ENCODE results near the gene SETD1B.
A peak's percentile ranks its signal among the peaks of the same experiment; 100 is the strongest.
"Not testable (repeated sequence)": the region's sequence is repeated elsewhere in the genome, so short reads cannot be mapped to it uniquely, and the experiment has no call there.

The SETD1B gene

DNA sequence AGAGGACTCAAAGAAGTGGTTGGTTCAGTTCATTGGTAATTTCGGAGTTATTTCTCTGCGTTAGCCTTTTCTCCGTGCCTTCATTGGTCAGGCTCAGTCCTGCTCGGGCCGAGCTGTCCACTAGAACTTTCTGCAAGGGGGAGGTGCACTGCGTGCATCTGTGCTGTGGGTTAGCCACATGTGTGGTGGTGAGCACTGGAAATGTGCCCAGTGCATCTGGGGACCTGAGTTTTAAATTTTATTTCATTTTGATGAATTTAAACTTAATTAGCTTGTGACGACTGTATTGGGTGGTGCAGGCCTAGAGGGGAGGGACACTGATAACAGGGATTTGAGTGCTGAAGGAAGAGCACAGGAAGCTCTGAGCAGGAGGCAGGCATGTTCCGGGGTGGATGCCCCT, 24.5 kb downstream of the SETD1B start:
- DNase-seq, result no peak

DNA sequence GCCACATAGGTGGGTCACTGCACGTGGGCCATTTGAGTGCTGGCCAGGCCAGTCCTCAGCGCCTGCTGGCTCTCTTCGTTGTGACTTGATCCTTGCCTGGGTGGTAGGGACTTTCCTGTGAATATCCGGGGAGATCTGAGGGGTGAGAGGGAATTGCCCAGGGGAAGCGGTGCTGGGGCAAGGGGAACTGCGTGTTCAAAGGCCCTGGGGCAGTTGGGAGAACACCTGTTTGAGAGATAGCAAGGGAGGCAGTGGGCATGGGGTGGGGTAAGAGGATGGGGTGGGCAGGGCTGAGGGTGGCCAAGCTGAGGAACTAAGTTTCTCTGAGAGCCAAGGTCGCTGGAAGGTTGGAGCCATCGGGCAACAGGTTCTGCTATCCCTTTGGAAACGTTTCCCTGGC, 25.0 kb downstream of the SETD1B start:
- DNase-seq, result no peak

DNA sequence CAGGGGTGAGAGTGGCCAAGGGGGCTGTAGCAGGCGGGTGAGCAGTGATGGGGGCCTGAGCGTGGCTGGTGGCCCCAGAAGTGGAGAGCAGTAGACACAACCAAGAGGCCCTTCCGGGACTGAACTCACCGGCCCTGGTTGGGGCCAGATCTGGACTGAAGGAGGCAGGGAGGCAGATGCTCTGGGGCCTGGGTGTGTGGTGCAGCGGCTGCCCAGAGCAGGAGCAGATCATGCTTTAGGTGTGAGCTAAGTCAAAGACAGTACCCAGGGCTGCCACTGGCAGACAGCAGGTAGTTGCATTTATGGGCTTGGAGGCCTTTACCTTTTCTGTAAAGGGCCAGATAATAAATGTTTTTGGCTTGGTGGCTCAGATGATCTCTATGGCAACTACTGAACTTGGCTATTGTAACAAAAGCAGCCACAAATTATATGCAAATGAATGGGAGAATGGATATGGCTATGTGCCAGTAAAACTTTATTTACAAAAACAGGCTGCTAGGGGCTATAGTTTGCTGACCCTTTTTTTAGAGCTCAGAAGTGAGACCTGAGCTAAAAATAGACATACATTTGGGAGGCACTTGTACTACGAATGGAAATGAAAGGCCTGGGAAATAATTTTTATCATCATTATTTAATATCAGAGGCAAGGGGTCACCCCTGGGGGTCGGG, 25.6 kb downstream of the SETD1B start:
- DNase-seq, result no peak

DNA sequence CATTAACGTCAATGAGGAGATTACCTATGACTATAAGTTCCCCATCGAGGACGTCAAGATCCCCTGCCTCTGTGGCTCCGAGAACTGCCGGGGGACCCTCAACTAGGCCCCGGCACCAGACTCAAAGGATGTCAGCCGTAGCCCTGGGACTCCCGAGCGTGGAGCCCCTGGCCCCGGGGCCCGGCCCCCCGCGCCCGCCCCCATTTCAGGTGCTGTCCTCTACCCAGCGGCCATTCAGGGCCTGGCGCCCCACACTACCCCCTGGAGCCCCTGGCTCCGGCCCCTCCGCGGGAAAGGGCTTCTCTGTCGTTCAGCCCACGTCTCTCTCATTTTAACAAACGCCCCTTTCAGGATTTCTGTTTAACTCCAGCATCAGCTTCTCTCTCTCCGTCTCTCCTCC, 26.3 kb downstream of the SETD1B start:
- DNase-seq, result no peak

DNA sequence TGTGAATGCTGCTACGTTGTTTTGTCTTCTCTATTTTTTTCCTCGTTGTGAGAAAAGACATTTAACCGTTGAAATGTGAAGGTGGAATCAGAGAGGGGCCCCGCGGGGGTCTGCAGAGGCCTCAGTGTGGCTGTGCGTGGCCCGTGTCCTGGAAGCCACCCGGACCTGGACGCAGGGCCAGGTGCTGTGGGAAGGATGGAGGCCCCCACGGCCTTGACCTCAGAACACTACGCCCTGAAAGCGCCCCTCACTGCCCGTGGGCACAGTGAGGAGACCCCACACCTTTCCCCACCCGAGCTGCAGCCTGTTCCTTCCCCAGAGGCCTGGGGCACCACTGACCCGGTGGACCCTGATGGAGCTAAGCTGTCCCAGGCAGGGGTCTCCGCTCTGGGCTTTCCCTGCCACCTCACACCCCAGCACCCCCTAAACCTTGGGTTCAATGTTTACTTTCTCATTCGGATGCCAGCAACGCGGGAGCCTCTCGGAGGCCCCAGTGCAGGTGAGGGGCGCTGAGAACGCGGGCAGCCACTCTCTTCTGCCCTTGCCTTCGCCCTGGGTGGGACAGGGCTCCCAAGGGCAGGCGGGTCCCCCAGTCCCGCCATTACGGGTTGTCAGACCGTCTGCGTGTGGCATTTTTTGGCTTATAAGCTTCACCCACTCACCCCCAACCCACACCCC, 26.9 kb downstream of the SETD1B start:
- no peak for DNase-seq

DNA sequence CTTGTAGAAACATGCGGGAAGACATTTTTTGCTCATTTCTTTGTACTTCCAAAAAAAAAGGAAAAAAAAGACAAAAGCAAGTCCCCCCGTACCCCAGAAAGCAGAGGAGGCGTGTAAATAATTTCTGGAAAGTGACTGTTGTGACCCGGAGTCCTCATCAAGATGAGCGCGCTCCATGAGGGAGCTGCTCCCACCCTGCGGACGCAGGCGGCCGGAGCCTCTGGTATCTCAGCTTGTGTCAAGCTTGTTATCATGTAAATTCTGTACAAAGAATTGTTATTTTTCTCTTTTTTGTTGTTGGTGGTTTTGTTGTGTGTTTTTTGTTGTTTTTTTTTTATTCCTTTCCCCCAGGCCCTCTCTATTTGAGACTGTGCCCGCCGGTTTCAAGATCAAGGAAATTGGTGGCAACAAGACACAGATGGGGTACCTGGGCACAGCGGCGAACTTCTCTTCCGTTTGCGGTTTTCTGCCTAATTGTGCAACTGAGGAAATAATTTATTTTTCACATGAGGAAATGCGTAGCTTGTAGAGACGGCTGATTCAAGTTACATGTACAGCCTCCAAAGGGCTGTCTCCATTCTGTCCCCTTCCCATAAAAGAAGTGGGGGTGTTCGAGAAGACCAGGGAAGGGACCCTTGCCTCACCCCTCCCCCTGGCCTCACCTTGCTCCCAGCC, 27.9 kb downstream of the SETD1B start:
- no peak for DNase-seq

DNA sequence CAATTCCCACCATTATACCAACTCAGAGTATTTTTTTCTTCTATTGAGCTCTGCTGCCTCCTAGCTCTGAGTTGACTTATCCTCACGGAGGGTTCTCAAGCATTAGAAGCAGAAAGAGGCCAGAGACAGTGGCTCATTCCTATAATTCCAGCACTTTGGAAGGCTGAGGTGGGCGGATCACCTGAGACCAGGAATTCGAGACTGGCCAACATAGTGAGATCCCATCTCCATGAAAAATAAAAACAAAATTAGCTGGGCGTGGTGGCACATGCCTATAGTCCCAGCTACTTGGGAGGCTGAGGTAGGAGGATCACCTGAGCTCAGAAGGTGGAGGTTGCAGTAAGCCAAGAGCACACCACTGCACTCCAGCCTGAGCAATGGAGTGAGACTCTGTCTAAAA, 33.9 kb downstream of the SETD1B start:
- DNase-seq, result no peak

DNA sequence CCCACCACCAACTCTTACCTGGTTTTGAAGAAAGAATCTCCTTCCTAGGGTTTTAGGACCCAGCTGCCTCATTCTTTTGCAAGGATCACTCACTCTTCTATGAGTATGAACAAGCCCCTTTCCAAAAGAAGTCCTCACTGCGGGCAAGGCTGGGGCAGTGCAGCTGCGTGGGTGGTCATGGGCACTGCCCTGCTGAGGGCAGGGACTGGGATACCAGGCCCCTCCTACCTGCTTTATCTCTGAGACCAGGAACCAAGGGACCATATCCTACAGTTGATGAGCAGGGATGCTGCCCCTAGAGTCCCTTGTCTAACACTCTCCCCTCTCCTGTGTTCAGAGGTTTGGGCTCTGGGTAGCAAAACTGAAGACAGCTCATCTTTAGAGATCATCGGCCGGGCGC, 34.3 kb downstream of the SETD1B start:
- no peak for DNase-seq

DNA sequence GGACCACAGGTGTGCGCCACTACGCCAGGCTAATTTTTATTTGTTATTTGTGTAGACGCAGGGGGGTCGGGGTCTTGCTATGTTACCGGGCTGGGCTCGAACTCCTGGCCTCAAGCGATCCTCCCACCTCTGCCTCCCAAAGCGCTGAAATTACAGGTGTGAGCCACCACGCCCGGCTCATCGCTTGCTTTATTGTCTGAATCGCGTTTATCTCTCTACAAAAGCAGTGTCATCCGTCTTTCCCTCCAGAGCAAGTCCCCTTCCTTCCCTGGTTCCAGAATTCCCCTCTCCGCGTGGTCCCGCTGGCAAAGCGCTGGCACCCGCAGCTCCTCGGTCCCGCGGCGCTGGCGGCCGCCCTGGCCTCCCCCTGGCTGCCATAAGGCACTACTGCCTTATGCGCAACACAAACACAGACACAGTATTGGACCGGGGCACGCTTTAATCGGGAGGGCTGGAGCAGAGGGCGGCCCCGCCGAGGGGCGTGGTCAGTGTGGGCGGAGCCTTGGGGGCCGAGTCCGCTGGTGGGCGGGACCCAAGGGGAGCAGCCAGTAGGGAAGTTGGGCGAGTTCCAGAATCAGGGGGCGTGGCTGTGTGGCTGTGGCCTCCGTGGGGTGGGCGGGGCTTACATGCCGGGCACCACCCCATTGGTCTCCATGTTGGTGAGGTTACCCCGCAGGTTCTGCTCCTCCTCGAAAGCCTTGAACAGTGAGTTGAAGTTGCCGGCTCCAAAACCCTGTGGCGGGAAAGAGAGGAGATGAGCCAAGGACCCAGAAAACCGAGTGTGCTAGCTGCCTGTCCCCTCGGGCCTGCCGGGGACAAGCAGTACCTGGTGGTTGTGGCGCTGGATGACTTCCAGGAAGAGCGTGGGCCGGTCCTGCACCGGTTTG, 35.5 kb downstream of the SETD1B start:
- DNase-seq, result peak; percentile 100

DNA sequence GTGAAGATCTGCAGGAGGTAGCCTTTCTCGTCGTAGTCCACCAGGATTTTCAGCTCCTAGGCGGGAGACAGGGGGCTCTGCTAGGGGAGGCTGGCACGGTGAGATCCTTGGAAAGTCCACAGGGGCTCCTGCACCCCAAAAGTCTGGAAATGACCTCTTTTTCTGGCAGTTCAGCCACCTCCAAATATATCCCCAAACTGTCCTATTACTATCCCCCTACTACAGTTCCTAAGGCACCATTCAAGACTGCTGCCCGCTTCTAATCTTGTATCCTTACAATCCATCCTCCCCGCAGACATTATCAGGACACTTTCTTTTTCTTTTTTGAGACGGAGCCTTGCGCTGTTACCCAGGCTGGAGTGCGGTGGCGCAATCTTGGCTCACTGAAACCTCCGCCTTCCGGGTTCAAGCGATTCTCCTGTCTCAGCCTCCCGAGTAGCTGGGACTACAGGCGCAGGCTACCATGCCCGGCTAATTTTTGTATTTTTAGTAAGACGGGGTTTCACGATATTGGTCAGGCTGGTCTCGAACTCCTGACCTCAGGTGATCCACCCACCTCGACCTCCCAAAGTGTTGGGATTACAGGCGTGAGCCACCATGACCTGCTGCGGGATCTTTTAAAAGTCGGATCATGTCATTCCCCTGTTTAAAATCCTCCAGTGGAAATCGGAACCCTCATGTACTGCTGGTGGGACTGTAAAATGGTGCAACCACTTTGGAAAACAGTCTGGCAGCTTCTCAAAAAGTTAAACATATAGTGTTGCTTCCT, 36.4 kb downstream of the SETD1B start:
- DNase-seq, result no peak

DNA sequence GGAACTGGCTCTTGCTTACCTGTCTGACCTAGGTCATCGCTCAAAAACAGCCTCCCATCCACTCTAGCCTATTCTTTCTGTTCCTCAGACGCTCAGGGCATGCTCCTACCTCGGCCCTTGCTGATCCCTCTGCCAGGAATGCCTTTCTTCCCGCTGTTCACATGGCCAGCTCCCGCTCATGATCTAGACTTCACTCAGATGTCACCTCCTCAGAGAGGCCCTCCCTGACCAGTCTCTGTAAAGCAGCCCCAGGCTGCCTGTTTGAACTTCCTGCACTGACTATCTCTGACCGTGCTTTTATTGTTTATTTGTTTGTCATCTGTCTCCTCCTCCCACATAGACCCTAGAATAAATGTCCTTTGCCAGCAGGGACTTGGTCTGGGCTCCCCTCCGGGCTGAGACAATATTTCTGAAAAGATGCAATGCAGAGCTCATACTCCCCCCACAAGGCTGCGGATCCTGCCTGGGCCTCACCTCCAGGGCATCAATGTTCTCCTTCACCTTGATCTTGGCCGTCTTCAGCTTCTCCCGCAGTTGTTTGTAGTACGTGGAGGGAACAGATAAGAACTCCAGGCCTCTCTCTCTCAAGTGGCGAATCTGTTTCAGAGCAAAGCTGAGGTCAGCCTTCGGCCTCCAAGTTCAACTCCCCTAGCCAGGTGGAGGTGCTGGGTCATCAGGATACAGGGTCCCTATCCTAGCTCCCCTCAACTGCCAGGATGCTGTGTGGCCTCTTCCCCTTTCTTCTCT, 39.6 kb downstream of the SETD1B start:
- no peak for DNase-seq

DNA sequence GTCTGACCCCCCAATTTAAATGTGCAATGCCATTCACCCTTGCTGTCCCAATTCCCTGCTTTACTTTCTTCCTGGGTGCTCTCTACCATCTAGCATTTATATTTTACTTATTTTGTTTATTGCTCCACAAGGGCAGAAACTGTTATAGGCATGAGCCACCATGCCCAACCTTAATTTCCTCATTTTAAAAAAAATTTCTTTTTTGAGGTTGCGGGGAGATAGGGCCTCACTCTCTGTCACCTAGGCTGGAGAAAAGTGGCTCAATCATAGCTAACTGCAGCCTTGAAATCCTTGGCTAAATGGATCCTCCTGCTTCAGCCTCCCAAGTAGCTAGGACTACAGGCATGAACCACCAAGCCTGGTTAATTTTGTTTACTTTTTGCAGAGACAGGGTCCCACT, 41.9 kb downstream of the SETD1B start:
- DNase-seq, result no peak

DNA sequence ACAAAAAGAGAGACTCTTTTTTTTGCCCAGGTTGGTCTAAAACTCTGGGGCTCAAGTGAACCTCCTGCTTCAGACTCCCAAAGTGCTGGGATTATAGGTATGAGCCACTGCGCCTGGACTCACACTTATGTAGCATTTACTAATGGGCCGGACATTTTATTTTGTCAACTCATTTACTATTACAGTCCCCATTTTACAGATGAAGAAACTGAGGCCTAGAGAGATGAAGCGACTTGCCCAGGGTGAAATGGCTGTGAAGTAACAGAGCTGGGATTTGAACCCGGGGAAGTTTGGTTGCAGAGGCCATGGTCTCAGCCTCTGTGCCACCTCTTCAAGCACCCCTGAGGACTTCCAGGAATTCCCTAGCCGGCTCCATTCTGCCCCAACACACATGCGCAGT, 45.4 kb downstream of the SETD1B start:
- no peak for DNase-seq

DNA sequence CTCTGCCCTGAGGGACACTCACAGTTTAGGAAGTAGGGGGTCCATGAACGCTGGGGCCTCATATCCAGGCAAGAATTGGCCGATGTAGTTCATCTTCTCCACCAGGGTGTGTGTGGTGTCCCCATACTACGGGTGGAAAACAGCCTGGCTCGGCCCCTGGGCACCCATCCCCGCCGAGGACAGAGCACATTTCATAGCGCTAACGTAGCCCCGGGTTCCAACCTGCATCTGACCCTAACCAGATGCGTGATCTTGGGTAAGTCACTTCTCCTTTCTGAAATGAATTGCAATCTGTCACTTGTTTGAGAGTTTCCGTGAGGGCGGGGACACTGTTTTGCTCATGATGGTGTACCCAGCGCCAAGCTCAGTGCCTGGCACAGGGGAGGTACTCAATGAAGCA, 45.9 kb downstream of the SETD1B start:
- no peak for DNase-seq

DNA sequence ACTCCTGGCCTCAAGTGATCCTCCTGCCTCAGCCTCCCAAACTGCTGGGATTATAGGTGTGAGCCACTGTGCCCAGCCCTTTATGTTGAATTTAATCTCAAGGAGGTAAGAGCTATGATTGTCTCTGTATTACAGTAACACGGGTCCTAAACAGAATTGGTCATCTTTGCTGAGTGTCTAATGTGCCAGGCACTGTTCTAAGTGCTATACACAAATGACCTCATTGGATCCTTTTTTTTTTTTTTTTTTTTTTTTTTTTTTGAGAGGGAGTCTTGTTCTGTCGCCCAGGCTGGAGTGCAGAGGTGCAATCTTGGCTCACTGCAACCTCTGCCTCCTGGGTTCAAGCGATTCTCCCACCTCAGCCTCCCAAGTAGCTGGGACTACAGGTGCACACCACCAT, 48.6 kb downstream of the SETD1B start:
- DNase-seq, result not testable (repeated sequence)

DNA sequence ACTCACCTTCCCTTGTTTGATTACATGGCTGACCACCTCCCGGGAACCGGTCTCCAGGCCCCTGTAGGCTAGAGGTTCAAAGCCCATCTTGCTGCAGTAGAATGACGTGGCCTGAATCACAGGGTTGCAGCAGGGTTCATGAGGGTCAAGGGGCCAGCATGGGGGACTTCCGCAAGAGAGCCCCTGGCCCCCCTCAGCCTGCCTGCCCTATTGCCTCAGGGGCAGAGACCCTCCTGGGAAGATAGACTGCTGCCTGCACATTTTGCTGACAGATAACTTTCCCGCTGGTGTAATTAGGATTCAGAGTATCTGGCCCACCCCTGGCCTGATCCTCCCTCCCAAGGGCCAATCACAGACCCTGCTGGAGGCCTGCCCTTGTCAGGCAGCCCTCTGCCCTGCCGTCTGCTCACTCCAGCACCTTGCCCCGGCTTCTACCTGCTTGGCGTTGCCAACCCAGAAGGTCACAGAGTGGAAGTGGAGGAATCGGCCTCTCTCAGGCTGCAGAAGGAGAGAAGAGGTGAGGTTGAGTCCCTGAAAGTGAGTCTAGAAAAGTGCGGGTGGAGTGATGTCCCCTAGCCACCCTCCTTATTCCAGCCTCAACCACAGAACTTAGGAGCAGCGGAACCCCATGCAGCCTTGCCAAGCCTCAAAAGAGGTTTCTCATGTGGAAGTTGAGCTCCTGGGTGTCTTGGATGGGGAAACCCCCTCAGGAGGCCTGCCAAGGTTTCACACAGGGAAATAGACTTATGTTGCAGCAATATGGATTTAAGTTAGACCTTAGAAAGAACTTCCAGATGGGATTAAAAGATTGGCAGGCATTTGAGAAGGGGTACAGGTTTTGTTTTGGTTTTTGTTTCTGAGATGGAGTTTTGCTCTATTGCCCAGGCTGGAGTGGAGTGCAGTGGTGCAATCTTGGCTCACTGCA, 53.8 kb downstream of the SETD1B start:
- no peak for DNase-seq

DNA sequence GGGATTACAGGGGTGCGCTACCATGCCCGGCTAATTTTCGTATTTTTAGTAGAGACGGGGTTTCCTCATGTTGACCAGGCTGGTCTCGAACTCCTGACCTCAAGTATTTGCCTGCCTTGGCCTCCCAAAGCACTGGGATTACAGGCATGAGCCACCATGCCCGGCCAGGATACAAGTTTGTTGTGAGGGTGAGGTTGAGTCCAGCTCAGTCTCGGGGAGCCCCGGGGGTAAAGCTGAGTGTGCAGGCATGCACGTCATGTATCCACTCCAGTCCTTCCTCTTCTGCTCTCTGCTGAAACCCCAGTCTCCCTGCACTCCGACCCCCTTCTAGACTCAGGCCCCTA, 54.5 kb downstream of the SETD1B start:
- DNase-seq, result no peak

DNA sequence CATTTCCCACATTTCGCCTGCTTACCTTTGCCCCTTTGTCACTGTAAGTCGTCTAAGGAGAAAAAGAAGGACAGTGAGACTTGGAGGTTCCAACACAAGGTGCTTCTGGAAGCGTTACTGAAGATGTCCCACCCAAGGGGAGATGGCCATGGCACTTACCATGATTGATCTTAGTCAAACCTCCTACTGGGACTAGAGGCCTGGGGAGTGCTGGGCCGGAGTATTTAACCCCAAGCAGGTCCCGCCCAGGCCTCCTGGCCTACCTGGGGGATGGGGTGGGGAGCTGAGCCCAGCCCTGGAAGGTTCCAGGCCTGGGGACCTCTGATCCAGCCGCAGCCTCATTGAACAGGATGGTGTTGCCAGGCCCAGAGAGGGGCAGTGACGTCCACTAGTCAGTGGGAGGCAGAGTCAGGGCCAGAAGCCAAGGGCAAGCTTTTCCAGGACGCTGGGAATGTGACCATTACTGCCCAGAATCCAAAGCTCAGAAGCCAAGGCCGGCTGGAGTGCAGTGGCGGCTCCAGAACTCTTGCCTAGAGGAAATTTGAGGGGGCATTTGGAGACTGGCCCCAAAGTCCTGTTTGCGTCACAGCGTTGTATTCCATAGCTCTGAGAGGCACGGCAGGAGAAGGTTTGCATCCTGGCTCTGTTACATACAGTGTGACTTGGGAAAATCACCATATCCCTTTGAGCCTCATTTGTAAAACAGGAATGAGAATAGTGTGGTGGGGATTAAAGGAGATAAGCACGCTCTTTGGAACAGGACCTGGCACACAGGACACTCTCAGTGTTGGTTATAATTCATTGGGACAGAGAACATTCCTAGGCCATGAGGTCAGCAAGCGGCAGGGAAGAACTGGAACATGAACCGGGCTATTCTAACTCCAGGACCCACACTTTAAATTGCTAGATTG, 55.1 kb downstream of the SETD1B start, which contains the start of gene HPD:
Gene HPD, minus strand, starts transcription at position 198 of the 911 bp plus-strand sequence. Its CDS starts 36 bp downstream, at position 162.
- DNase-seq, result no peak

DNA sequence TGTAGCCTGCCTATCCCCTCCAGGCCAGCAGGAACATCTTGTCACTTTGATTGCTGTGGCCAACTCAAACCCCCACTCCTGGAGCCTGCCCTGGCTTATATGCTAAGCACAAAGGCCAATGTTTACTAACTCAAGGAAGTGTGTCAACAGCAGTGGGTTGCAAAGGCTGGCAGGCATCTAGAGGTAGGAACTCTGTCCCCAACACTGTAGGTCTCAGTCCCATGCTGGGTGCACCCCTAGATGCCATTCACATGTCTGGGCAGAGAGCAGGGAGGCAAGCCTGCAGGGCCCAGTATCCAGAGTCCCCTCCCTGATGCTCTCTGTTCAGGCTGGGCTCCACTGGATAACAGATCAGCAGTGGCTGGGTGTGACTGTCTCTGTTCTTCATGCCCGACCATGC, 56.4 kb downstream of the SETD1B start:
- no peak for DNase-seq
